CD4-positive, alpha-beta T cell treated with Interleukin-10 for 1 hour (primary cell): ENCODE results near the gene ARHGEF17.

Source experiments
- DNase-seq: peaks from one replicate; pipeline ENCODE4 v3.0.0-alpha.2; 2020

ARHGEF17 gene

GRCh38 chr11:73397468-73398131 is 89.5 kb downstream of the ARHGEF17 start:
- DNase-seq = no peak

GRCh38 chr11:73398132-73398526 is 90.1 kb downstream of the ARHGEF17 start:
- no peak for DNase-seq

DNA sequence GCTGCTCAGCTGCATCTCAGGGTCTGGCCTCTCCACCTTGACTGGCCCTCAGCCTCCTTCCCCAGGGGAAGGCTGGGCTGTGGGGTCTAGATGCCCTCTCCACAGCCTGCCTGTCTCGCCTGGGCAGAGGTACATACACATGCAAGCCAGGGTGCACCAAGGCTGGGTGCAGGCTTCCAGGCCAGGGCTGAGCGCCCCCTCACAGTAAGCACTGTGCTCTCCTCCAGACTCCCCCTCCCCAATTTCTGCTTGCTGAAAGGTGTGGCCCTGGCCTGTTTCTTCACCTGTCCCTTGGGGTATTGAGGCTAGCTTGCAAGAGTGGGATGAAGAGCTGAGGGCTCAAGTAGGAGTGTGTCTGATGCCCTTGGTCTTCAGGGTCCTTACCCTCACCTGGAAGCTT is 90.6 kb downstream of the ARHGEF17 start:
- DNase-seq = no peak

GRCh38 chr11:73399159-73399590 is 91.1 kb downstream of the ARHGEF17 start:
- no peak for DNase-seq

DNA sequence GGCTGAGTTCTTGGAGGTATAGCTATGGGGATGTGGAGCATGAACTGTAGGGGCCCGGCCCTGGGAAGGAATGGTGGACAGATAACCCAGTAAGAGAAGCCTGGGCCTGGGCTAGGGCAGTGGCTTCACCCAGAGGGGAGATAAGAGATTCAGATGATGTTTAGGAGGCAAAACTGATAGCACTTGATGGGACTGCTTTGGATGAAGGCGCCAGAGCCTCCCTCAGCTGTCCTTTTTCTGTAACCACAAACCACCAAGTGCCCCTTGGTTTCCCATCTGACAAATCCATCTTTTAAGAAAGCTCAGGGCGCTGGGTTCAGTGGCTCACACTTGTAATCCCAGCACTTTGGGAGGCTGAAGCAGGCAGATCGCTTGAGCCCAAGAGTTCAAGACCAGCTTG is 91.6 kb downstream of the ARHGEF17 start:
- no peak for DNase-seq

GRCh38 chr11:73400293-73400692 is 92.2 kb downstream of the ARHGEF17 start:
- DNase-seq = no peak

DNA sequence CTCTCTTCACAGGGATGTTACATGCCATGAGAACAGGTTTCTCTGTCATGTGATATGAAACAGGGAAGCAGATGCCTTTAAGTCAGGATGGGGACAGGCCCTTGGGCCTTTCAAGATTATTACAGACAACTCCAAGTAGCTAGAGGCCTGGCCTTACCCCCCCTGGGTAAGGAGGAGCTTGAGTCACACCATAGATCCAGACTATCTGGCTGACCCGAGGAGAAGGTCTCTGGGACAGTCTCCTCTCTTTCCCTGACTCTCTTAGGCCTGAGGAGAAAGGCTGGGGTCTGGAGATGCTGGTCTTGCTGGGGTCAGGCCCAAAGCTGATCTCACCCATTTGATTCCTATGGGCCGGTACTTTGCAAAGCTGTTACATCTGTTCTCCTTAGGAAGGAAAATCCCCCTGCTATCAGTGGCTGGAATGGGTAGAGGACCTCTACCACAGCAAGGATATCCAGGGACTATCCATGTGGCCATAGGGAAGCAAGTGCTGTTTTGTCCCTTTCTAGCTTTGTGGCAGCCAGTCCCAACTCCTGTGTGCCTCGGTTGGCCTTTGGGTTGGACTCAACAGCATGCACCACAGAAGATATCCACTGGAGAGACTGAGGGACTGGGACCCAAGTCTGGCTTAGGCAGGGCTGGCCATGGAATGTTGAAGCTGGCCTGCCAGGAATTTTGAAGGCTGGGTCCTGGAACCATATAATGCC is 93.3 kb downstream of the ARHGEF17 start:
- DNase-seq = no peak

DNA sequence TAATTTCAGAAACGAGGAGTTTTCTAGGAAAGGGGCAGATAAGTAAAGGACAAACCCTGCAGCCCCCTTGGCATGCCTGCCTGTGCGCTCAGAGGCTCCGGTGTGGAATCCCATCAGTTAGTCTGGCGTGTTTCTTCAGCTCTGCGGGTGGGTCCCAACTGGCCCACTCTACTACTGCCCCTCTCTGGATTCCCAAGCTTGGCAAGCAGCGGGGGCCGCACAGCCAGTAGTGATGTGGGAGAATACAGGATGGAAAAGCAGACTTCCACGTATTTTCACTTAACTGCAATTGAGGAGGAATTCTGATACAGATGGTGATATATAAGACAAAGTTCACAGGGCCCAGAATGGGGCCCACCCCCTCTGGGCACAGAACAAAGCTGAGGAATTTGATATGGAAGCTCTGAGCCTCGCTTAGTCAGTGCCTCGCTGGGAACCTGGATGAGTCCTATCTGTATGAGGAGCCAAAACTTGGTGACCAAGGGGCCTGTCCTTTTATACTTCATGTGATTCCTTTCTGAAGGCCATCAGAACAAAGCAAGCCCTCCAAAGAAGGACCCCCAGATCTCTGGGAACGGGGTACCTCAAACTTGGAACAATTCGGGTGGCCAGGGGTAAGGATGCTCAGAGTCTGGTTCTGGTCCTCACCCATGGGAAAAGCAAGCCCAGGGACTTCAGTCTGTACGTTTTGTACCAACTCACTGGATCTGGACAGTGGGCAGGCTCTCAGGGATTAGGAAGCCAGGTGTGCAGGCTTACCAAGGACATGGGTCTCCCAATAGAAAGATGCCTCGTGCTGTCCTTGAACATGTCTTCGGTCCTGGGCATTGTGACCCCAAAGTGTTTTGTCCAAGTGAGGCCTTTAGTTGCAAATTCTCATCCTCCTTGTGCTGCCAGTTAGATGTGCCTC is 94.1 kb downstream of the ARHGEF17 start:
- no peak for DNase-seq

- DNase-seq = no peak
Observed at GRCh38 chr11:73402834-73403185, 94.7 kb downstream of the ARHGEF17 start.

- DNase-seq = no peak
Observed at GRCh38 chr11:73403541-73403940, 95.5 kb downstream of the ARHGEF17 start.

- no peak for DNase-seq
Observed at GRCh38 chr11:73404048-73404447, 96.0 kb downstream of the ARHGEF17 start.

GRCh38 chr11:73404506-73405145 is 96.5 kb downstream of the ARHGEF17 start:
- DNase-seq = peak; percentile 3

GRCh38 chr11:73405146-73405510 is 97.1 kb downstream of the ARHGEF17 start:
- no peak for DNase-seq

DNA sequence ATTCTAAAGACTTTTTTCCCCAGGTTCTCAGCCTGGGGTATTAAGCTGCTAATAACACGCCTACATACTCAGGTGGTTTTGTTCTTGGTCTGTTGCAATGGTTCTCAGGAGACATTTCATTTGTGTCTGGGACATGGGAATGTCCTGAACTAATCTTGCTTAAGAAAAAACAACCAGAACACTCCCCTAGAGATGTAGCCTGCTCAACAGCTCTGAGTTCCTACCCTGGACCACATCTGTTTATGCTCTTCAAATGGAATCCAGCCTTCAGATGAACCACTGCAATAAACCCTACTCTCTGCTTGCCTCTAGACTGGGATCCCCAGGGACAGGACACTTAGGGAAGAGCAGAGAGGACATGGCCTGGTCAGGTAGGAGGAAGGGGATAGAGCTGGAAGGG is 98.1 kb downstream of the ARHGEF17 start:
- DNase-seq = peak; percentile 3

GRCh38 chr11:73406619-73407018 is 98.5 kb downstream of the ARHGEF17 start:
- peak; percentile 3 for DNase-seq

GRCh38 chr11:73409431-73409830 is 101.4 kb downstream of the ARHGEF17 start:
- DNase-seq = no peak

DNA sequence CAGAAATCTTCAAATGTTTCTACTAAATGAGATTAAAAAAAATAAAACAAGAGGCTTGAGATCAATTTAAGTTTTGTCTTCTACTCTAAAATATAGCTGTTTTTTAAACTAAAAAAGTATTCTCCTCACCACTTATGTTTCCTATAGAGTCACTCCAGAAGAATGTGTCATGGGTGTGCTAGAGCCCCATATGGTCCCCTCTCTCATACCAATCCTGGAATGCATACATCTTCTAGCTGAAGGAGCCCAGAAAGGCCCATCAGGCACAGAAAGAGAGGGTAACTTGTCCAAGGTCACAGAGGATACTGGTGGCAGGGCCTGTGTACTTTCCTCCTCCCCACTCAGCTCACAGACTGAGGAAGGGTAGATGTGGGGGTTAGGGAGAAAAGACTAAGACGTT is 102.6 kb downstream of the ARHGEF17 start:
- DNase-seq = no peak

DNA sequence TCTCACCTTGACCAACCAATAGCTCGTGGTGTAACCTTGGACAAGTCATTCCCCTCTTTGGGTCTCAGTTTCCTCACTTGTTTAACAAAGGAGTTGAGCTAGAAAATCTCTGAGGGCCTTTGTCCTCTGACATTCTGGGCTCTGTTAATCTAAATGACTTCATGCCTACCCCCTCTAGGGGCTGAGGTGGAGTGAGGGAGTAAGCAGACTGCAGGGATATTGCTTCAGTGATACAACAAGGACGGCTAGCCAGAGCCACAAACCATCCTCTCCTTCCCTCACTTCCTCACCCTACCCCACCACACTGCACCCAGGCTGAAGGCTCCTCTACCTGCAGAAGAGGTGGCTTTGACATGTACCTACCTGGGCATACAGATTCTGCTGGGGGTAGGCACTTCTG is 103.0 kb downstream of the ARHGEF17 start:
- no peak for DNase-seq

- DNase-seq = no peak
Observed at GRCh38 chr11:73412308-73412707, 104.2 kb downstream of the ARHGEF17 start.

DNA sequence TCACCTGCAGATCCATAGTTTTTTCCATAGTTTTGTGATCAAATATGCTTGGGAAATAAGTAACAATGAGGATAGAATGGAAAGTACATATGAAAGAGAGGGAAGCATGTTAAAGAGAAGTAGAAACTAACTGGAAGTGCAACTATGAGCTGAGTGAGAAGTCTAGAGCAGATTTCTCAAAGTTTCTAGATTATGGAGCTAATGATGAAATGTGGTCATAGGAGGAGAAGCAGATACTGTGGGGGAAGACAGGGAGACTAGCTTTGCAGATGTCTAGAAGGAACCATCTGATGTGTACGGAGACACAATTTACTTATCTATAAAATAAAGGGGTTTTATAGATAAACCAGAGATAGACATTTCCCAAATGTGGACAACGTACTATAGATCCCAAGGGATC is 105.2 kb downstream of the ARHGEF17 start:
- DNase-seq = no peak

DNA sequence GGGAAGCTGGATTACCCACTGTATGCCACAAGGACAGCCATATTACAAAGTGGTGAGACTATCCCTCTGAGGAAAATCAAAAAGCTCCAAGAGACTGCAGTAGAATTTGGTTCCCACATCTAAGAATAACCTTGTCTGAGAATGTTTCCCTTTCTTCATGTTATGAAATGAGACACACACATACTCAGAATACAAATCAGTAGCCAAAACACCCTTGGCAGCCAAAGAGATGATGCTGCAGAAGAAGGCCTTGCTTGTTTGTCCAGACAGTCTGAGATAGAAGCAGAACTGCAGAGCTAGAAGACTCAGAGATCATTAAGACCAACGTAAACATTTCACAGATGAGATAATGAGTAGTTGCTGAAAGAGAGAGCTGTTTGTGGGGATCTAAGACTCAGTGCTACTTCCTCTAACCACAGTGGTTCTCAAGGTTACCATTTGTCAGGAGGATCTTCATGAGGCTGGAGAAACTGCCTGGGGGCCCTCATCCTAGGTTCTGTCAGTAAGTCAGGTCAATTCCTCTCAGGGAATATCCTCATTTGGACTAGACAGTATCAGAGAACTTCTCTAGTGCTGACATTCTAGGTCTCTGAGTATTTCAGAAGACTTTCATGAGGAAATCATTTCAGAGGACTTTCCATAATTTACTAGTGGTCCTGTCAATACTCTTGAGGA is 107.0 kb downstream of the ARHGEF17 start:
- DNase-seq = no peak

DNA sequence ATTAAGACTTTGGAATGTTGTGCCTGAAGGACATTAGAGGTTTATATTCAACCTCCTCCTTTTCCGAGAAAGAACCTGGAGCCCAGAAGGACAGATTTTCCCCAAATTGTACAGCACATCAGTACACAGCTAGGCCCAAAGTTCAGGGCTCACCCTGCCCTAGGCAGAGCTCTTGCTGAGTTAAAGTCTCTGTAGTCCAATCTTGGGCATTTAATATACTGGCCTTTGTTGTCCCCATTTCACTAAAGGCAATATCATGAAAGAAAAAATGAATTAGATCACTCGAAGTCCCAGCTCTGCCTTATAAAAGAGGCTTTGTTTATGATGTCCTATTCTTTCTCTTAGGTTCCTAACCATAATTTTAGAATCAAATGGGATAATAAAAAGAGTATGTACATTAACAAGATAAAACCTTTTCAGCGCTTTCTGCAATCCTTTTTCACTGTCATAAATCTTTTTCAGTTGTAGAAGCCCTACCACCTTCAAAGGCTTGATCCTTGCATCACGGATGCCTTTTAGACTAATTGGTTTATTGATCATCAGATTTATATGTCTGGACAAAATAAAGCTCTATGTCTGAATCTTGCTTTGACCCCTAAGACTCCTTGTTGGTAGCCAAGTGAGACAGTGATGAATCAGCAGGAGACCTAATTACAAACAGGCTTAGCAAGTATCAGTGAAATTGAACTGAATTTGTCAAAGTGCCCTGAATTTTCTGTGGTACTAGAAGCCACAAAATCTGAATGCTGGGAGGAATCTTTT is 108.0 kb downstream of the ARHGEF17 start:
- no peak for DNase-seq
